HepG2 (cell line): ENCODE results near the gene YY1. TPM values are rescaled to one million over a fixed set of nuclear protein-coding genes. Genes with fewer than 3 reads are reported as not detected.

Experiments
- EHMT2 ChIP-seq: fragments of 200-600 bp; sonication (generic); IDR thresholded peaks from 2 replicates; pipeline ENCODE4 v1.7.0; 2017; ENCODE audit warnings: antibody characterized with exemption, low read depth, low read length, borderline replicate concordance
- EZH2 ChIP-seq: conservative IDR thresholded peaks from 2 replicates; pipeline ENCODE4 v1.6.1; 2012; ENCODE audit warnings: mild to moderate bottlenecking, low read depth, low read length, moderate library complexity
- HMGA1 ChIP-seq: sonication (generic); formaldehyde crosslinking; conservative IDR thresholded peaks from 2 replicates; pipeline ENCODE4 v1.4.0; 2020; ENCODE audit warnings: missing genetic modification reagents
- KLF6 ChIP-seq: IDR thresholded peaks from 2 replicates; pipeline ENCODE4 v1.8.0; 2016; ENCODE audit warnings: missing biosample characterization, missing genetic modification reagents
- MIER3 ChIP-seq: IDR thresholded peaks from 2 replicates; pipeline ENCODE4 v1.6.1; 2016; ENCODE audit warnings: missing compliant biosample characterization, borderline replicate concordance
- NBN ChIP-seq: fragments of 450-650 bp; conservative IDR thresholded peaks from 2 replicates; pipeline ENCODE4 v1.6.1; 2017
- PPARG ChIP-seq: conservative IDR thresholded peaks from 2 replicates; pipeline ENCODE4 v1.6.1; 2016; ENCODE audit warnings: missing biosample characterization, missing genetic modification reagents
- RFX5 ChIP-seq: IDR thresholded peaks from 2 replicates; pipeline ENCODE4 v1.6.1; 2011; ENCODE audit warnings: low read depth, low read length, improper control_type of control experiment
- SAFB2 ChIP-seq: sonication (generic); formaldehyde crosslinking; IDR thresholded peaks from 2 replicates; pipeline ENCODE4 v1.5.1; 2020; ENCODE audit warnings: missing genetic modification reagents, low read depth, mild to moderate bottlenecking, borderline replicate concordance
- SMYD3 ChIP-seq: sonication (generic); formaldehyde crosslinking; IDR thresholded peaks from 2 replicates; pipeline ENCODE4 v1.8.1; 2023; ENCODE audit warnings: mild to moderate bottlenecking, missing genetic modification reagents
- SP1 ChIP-seq, 2 experiments: fragments of 450-650 bp in 1 of 2; sonication (generic) in 1 of 2; formaldehyde crosslinking in 1 of 2; IDR thresholded peaks; 2 replicates each; pipeline versions ENCODE4 v1.4.0 to v1.6.1; 2016 to 2020; ENCODE audit warnings: missing genetic modification reagents in 1 of 2
- ZBTB1 ChIP-seq: sonication (generic); formaldehyde crosslinking; IDR thresholded peaks from 2 replicates; pipeline ENCODE4 v1.4.0; 2020; ENCODE audit warnings: missing genetic modification reagents, borderline replicate concordance
- ZFP41 ChIP-seq: sonication (generic); formaldehyde crosslinking; IDR thresholded peaks from 2 replicates; pipeline ENCODE4 v1.4.0; 2020; ENCODE audit warnings: mild to moderate bottlenecking, missing genetic modification reagents, borderline replicate concordance
- ZNF205 ChIP-seq: IDR thresholded peaks from 2 replicates; pipeline ENCODE4 v1.6.1; 2018; ENCODE audit warnings: missing biosample characterization, missing genetic modification reagents
- ZNF766 ChIP-seq: sonication (generic); formaldehyde crosslinking; IDR thresholded peaks from 2 replicates; pipeline ENCODE4 v1.5.0; 2020; ENCODE audit warnings: missing genetic modification reagents, borderline replicate concordance
- ZSCAN29 ChIP-seq: sonication (generic); formaldehyde crosslinking; conservative IDR thresholded peaks from 2 replicates; pipeline ENCODE4 v1.4.0; 2020; ENCODE audit warnings: mild to moderate bottlenecking, missing genetic modification reagents
- polyA plus RNA-seq, 8 experiments: library from polyadenylated mRNA; depleted of rRNA in 3 of 8; stranded (reverse) in 7 of 8; unstranded in 1 of 8; fragments of >200 nt; fragmentation: Illumina TruSeq in 4 of 8; extraction: Trizol in 4 of 8; gene quantifications; 2 replicates each; pipeline versions ENCODE4 v1.2.1 to v1.2.3, GENCODE V29; 2011 to 2016; ENCODE audit warnings: low read depth in 4 of 8, missing spikeins in 1 of 8, mixed read lengths in 1 of 8; ENCODE audit not compliant: insufficient read depth in 1 of 8
- total RNA-seq, 5 experiments: library from RNA; depleted of rRNA; stranded (reverse); fragments of >200 nt; fragmentation: Illumina TruSeq; extraction: Trizol; gene quantifications; 2 replicates each; pipeline ENCODE4 v1.2.3, GENCODE V29; 2016; ENCODE audit warnings: low read depth in 1 of 5
- TF ChIP-seq, protein P1 (sequence below): IDR thresholded peaks from 2 replicates; pipeline ENCODE4 v1.6.1; 2016; ENCODE audit warnings: low read depth
- TF ChIP-seq, protein P2 (sequence below): sonication (generic); formaldehyde crosslinking; IDR thresholded peaks from 2 replicates; pipeline ENCODE4 v1.8.0; 2022; ENCODE audit warnings: mild to moderate bottlenecking, missing genetic modification reagents, moderate library complexity

Gene YY1
- total and polyA plus RNA-seq, 2 of the 13 experiments (the other 11 are each of a cell fraction or from before 2014, with no cell fraction given), result 29.4 to 68.1 TPM

DNA sequence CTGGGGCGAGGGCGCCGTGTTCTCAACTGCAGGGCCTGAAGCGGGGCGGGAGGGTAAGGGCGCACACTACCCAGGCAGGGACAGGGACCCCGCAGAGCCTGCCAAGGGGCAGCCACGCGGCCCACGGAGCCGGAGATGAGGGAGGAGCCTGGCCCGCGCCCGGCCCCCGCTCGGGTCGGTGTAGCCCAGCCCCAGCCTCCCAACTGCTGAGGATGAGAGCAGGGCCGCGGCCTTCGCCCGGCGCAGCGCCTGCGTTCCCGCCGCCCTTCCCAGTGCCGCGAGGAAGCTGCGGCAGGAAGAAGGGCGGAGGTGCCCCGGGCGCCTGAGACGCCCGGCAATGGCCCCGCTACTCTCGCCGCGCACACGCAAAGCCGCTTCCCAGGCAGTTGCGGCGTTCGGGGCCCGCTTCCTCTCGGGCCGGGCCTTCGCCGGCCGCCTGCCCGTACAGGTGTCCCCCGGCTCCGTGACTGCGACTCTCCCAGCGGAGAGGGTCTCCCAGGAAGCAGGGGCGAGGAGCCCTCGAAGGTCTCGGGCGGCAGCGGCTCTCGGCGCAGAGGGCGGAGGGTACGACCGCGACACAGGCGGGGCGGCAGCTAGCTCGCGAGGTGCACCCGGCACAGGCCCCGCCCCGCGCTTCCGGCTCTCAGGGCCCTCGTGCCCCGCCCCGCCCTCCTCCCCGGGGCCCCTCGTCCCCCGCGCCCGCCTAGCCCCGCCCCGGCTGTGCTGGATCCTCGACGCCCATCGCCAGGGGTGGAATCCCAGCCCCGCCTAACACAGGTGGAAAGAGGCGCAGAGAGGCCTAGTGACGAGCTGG lies 24.8 kb upstream of the YY1 start (continued):
- TF ChIP-seq, protein P1, sequence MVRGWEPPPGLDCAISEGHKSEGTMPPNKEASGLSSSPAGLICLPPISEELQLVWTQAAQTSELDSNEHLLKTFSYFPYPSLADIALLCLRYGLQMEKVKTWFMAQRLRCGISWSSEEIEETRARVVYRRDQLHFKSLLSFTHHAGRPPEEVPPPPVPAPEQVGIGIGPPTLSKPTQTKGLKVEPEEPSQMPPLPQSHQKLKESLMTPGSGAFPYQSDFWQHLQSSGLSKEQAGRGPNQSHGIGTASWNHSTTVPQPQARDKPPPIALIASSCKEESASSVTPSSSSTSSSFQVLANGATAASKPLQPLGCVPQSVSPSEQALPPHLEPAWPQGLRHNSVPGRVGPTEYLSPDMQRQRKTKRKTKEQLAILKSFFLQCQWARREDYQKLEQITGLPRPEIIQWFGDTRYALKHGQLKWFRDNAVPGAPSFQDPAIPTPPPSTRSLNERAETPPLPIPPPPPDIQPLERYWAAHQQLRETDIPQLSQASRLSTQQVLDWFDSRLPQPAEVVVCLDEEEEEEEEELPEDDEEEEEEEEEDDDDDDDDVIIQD (CRISPR knock-in tag), result no peak
- 0 out of 2 replicates have a peak, but pooled peaks have one; percentile 48 for TF ChIP-seq ZFP41 (CRISPR knock-in tag)
- TF ChIP-seq SP1 (IDR thresholded peaks at IDR 0.05), result no peak
- TF ChIP-seq SP1 (CRISPR knock-in tag; IDR thresholded peaks at IDR 0.05), result peak; percentile 71
- TF ChIP-seq SMYD3 (CRISPR knock-in tag), result no peak
- TF ChIP-seq PPARG, result 0 out of 2 replicates have a peak, but pooled peaks have one; percentile 25
- peak; percentile 58 for TF ChIP-seq ZNF205 (CRISPR knock-in tag)
- TF ChIP-seq NBN, result no peak
- no peak for TF ChIP-seq ZSCAN29
- no peak for TF ChIP-seq HMGA1 (CRISPR knock-in tag)
- TF ChIP-seq EZH2, result no peak
- peak; percentile 76; the same call in 1 of the 2 replicates for TF ChIP-seq ZNF766 (CRISPR knock-in tag)
- TF ChIP-seq RFX5, result no peak
- TF ChIP-seq EHMT2, result no peak
- no peak for TF ChIP-seq SAFB2 (CRISPR knock-in tag)
- TF ChIP-seq, protein P2, sequence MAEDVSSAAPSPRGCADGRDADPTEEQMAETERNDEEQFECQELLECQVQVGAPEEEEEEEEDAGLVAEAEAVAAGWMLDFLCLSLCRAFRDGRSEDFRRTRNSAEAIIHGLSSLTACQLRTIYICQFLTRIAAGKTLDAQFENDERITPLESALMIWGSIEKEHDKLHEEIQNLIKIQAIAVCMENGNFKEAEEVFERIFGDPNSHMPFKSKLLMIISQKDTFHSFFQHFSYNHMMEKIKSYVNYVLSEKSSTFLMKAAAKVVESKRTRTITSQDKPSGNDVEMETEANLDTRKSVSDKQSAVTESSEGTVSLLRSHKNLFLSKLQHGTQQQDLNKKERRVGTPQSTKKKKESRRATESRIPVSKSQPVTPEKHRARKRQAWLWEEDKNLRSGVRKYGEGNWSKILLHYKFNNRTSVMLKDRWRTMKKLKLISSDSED (CRISPR knock-in tag), result peak; percentile 40; the same call in 1 of the 2 replicates
- TF ChIP-seq KLF6 (CRISPR knock-in tag), result peak; percentile 94
- 0 out of 2 replicates have a peak, but pooled peaks have one; percentile 9 for TF ChIP-seq MIER3 (CRISPR knock-in tag)
- no peak for TF ChIP-seq ZBTB1
